HG02884 (cell line): ENCODE results near the gene DNMT1.
"Not testable (repeated sequence)": the region's sequence is repeated elsewhere in the genome, so short reads cannot be mapped to it uniquely, and the experiment has no call there.

Experiments
- ATAC-seq: cut with Tn5 transposase; IDR thresholded peaks from one replicate; pipeline ENCODE4 v1.9.1; 2021; ENCODE audit warnings: mild to moderate bottlenecking, moderate library complexity; ENCODE audit not compliant: unreplicated experiment

The DNMT1 gene

DNA sequence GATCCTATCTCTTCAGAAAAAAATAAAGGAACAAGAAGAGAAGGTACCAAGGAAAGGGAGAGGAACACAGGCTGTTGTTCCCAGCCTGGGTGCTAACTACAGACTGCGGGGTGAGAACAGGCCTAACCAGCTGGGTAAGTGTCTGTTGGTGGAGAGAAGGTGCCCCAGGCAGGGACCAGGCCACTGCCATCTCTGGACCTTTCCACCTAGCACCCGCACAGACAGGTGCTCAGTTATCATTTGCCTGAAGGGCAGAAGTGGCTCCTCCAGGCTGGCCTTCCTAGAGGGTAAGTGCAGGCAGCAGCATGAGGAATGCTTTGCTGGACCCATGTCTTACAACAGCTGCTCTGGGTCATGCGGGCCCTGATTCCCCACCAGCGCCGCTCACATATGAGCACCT lies 10.1 kb downstream of the DNMT1 start:
- no peak for ATAC-seq

DNA sequence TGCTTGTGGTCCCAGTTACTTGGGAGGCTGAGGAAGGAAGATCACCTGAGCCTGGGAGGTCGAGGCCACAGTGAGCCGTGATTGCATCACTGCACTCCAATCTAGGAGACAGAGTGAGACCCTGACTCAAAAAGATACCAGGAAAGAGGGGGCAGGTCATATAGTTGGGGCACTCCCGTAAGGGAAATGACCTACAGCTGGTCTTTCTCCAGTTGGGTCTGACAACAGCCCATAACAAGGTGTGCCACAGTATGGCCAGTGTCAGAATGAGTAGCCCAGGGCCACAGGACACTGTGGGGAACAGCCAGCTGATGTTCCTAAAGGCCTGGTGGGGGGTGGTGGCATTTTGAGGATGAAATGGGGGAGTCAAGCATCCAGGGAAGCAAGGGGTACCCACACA lies 10.8 kb downstream of the DNMT1 start:
- ATAC-seq, result no peak

DNA sequence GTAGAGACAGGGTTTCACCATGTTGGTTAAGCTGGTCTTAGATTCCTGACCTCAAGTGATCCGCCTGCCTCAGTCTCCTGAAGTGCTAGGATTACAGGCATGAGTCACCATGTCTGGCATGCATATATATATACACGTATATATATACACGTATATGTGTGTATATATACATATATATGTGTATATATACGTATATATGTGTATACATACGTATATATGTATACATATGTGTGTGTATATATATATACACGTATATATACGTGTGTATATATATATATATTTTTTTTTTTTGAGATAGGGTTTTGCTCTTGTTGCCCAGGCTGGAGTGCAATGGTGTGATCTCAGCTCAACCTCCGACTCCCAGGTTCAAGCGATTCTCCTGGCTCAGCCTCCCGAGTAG lies 11.9 kb downstream of the DNMT1 start:
- no peak for ATAC-seq

DNA sequence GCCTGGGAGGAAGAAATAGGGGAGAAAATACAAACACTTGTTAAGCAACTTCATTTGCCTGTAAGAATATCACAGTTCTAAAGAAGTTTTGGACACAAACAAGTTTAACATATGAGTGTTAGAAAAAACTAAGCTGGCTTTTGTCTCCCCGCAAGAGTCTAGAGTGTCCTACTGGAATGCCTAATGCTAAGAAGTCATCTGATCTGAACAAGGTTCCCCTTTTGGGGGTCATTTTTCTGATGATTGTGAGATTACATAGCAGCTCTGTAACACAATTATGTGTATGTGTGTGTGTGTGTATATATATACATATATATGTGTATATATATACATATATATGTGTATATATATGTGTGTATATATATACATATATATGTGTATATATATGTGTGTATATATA lies 12.7 kb downstream of the DNMT1 start:
- no peak for ATAC-seq

DNA sequence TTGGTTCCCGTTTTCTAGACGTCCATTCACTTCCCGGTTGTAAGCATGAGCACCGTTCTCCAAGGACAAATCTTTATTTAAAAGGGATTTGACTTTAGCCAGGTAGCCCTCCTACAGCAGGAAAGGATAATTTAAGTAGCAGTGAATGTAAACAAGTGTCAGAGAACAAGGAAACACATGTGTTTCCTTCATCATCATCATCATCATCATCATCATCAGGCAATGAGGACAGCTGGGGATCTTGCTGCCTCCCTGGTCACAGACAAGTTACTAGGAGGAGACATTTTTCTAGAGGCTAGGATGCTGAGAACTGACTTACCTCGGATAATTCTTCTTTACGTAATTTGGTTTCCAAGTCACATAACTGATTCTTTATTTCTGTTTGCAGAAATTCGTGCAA lies 14.3 kb downstream of the DNMT1 start:
- ATAC-seq, result no peak

DNA sequence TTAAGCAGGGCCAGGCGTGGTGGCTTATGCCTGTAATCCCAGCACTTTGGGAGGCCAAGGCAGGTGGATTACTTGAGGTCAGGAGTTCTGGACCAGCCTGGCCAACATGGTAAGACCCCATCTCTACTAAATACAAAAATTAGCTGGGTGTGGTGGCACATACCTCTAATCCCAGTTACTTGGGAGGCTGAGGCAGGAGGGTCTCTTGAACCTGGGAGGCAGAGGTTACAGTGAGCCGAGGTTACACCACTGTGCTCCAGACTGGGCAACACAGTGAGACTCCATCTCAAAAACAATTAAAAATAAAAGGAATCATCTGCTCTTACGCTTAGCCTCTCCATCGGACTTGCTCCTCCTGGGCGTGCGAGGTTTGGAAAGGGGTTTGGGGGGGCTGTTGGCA lies 14.7 kb downstream of the DNMT1 start:
- ATAC-seq, result not testable (repeated sequence)

DNA sequence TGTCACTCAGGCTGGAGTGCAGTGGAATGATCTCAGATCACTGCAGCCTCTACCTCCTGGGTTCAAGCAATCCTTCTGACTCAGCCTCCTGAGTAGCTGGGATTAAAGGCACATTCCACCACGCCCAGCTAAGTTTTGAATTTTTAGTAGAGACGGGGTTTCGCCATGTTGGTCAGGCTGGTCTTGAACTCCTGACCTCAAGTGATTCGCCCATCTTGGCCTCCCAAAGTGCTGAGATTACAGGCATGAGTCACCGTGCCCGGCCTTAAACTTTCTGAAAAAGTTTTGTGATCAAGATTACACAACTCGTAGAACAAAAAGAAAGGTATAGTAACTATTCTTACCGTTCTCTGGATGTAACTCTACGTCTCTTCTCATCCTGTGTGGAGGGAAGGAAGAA lies 21.2 kb downstream of the DNMT1 start:
- no peak for ATAC-seq

DNA sequence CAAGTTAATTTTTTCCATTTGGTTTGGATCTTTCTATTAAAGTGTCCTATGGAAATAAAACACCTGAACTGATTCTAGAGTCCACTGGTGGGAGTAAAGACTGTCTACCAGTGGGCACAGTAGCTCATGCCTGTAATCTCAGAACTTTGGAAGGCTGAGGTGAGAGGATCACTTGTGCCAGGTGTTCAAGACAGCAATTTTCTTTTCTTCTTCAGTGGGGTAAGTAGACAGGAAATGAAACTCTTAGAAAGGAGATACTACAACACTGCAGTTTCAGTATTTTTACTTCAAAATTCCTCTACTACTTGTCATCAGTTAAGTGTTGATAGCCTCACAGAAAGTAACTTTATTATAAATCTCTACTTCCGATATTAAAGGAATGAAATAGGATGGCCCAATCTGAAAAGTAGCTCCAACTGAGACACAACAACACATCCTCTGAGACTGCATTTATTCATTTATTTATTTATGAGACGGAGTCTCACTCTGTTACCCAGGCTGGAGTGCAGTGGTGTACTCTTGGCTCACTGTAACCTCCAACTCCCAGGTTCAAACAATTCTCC lies 26.3 kb downstream of the DNMT1 start:
- ATAC-seq, result no peak

DNA sequence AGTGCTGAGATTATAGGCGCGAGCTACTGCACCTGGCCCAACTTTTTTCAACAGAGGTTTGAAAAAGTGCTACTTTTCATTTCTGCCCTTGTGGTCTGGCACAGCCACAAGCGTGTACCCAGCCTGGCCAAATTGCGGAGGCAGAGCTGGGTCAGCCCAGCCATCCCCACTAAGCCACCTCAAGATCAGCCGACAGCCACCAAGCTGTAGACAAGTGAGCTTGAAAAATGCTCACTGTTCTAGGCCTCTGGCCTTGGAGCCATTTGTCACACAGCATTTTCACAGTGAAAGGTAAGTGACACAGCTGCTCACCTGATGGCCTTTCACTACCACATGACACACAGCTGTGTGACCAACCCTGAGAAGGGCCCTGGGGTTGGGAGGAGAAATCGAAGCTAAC lies 27.3 kb downstream of the DNMT1 start:
- no peak for ATAC-seq

DNA sequence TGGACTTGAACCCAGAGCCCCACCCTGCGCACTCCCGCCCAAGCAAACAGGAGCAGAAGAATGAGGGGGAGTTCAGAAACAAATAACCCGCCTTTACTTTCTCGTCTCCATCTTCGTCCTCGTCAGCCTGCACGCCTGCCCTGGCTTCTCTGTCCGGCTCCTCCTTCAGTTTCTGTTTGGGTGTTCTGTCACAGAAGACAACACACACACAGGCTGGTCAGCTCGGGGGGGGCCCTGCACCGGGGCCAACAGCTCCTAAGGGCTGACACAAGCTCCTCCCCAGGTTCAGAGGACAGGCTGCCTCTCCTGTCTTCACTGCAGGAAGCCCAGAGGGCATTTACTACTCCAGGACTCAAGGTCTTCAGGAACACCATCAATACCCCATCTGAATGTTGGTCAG lies 28.3 kb downstream of the DNMT1 start:
- ATAC-seq, result not testable (repeated sequence)

DNA sequence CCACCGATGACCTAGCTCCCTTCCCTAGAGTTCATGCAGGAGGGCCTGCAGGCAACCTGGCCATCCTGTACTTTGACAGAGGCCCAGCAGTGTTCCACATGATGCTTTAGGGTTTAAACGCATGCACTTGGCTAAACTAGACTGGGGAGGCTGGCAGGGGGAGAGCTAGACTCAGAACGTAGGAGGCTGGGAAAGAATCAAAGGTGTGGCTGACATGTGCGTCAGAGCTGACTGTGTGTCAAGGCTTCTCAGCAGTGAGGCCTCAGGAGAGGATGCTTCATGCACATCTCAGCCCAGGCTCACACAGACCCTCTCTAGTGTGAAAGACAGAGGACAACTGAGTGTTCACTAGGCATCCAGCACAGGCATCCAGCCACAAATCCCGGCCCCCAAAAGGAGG lies 28.7 kb downstream of the DNMT1 start:
- no peak for ATAC-seq

DNA sequence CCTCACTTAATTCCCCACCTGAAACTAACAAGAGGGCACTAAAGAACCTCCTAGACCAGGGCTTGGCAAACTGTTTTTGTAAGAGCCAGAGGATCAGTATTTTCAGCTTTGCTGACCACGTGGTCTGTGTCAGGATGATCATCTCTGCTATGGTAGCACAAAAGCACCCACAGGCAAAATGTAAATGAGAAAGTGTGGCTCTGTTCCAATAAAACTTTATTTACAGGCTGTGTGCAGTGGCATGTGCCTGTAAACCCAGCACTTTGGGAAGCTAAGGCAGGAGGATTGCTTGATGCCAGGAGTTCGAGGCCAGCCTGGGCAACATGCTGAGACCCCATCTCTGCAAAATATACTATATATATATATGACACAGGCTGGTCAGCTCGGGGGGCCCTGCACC lies 31.2 kb downstream of the DNMT1 start:
- ATAC-seq, result no peak

DNA sequence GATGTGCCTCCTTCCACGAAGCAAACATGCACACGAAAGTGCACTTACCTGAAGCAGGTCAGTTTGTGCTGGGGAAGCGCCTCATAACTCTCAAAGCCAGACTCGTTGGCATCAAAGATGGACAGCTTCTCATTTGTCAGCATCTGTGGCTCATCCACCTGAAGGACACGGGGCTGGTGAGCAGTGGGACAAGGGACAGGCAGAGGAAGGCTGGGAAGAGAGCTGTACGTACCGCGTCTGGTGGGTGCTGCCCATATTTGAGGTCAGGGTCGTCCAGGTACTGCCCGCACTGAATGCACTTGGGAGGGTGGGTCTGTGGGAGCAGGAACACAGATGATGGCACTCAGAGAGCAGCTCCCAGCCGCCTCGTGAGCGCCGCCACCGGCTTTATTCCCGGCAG lies 35.1 kb downstream of the DNMT1 start:
- ATAC-seq, result no peak

DNA sequence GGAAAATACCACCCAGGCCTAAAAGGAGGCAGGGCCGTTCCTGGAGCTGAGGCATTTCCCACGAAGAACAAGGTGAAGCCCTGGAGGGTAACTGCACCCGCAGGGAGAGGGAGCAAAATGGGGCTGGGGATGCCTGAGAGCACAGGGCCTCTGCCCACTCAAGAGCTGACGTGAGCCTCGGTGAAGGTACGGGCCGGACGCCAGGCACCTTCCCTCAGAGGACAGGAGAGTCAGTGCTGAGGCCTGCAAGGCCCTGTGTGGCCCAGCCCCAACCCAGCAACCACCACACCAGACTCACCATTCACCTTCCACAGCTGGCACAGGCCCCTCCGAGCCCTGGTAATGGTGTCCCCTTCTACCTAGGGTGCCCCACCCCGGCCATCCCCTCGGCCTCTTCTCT lies 36.3 kb downstream of the DNMT1 start:
- no peak for ATAC-seq

DNA sequence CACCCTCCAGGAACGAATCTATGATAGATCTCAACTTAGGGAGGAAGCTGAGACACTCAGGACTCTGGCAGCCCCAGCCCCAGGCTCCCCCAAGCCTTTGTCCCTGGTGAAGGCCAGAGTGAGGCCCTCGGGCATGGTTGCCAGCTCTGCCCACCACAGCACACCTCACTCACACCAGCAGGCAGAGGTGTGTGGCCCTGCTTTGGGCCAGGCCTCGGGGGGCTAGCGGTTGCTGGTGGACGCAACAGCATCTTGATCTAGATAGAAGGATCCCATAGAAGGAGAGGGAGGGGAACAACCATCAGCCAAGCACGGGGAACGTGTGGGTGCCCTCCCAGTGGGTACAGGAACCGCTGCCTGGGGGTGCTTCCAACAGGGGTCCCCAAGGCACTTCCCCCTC lies 36.7 kb downstream of the DNMT1 start:
- ATAC-seq, result no peak

DNA sequence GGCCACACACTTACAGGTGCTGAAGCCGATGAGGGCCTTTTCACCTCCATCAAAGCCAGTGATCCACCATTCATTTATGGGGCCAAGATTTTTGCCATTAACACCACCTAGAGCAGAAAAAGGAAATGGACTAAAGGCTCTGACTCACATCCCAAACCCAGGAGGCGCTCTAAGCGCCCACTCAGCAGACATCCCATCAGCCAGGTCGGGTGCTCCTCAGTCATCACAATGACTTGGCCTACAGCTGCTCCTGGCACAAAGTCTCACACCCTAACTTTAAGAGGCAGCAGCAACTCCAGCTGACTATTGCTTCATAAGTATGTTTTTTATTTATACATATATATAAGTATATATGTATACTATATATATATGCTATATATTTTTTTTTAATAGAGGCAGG lies 38.9 kb downstream of the DNMT1 start:
- no peak for ATAC-seq

DNA sequence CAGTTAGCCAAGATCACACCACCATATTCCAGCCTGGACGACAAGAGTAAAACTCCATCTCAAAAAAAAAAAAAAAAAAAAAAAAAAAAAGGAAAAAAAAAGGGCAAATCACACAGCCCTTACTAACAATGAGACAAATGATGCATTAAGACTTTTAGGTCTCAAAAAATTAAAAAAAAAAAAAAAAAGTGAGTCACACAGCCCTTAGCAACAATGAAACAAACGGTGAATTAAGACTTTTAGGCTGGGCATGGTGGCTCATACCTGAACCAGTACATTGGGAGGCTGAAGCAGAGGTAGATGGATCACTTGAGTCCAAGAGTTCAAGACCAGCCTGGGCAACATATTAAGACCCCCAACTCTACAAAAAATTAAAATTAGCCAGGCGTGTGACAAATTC lies 42.7 kb downstream of the DNMT1 start:
- ATAC-seq, result no peak

DNA sequence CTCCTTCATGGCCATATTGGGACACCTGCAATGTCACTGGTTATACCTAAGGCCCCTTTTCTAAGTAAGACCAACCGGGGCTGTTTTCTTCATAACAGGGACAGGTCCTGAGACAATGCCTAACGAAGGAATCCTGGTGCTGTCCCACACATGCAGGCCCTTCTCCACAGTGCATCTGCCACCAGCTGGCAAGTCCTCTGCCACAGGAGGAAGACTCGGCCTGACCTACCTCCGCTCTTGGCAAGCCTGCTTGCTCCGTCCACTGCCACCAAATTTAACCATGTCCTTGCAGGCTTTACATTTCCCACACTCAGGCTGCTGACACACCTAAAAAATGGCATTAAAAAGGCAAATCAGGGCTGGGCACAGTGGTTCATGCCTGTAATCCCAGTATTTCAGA lies 43.2 kb downstream of the DNMT1 start:
- no peak for ATAC-seq

DNA sequence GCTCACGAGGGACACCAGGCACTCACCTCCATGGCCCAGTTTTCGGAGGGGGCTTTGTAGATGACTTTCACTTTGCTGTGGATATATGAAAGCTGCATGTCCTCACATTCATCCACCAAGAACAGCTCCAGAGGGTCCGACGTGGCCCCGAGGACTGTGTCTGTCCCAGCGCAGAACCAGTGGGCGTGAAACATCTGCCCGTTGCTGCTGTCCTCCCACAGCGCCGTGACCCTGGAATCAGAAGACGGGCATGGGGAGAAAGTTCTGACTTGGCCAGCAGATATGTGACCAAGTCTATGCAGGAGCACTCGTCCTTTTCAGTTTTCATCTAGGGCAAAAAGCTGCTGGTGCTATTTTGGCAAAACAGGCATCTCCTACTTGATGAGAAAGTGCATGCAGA lies 45.3 kb downstream of the DNMT1 start:
- ATAC-seq, result no peak

DNA sequence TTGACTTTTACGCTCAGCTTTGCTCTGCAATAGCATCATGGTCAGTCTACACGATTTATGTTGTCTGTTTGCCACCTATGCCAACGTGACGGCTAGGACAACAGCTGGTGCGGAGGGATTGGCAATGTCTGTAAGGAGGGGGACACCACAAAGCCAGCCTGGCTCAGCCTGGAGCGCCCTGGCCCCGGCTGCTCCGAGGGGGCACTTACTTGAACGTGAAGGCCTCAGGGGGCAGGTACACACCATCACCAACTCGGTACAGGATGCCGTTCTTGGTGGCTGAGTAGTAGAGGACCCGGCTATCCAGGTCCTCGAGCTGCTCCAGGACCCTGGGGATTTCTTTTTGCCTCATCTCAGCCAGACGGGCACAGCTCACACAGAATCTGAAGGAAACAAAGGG lies 48.6 kb downstream of the DNMT1 start:
- no peak for ATAC-seq

DNA sequence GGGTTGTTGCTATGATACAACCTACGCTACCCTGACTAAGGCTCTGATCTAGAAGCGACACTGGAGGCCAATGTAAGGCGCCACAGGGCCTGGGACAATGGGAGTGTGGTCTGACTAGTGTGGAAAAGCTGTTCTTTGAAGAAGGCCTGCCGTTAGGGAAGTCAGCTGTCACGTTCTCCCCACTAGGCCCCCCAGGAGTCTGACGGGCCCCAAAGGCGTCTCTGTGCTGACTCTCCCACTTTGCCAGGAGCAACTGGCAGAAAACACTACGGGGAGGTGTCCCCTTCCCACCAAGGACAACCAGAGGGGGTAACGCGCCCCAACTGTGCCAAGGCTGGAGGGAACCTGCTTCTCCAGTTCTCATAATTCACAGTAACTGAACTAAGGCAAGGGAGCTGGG lies 49.7 kb downstream of the DNMT1 start:
- no peak for ATAC-seq

DNA sequence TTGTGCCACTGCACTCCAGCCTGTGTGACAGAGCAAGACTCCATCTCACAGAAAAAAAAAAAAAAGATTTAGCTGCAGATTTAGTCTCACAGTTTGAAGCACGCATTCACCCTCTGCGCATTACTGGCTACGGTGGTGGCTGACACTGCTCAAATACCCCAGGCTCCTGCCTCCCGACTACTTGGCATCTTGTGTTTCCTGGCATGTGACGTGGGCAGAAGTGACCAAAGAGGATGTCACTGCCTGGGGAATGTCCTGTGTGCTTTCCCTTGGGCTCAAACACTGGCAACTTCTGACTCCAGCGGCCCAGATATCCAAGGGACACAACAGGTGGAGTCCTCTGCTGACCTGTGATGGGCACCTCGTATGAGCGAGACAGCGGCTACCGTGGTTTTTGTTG lies 50.4 kb downstream of the DNMT1 start:
- ATAC-seq, result no peak

DNA sequence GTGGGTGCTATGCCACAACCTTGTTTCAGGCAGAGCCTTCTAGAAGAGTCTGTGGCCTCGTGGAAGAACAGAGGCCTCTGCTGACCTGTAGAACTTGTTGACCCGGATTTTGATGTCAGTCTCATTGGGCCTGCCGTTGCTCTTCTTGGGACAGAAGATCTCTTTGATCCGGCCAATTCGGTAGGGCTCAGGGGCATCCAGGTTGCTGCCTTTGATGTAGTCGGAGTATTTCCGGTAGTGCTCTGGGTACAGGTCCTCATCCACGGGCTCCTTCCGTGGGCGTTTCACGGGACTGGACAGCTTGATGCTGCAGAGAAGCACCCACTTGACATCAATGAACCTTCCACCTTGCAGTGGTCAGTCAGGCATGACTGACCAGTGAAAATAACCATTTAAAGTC lies 51.1 kb downstream of the DNMT1 start:
- ATAC-seq, result no peak
